Naive B cell (primary cell): ENCODE measurements around the gene UGT2A1. TPM values are rescaled to one million over a fixed set of nuclear protein-coding genes. Genes with fewer than 3 reads are reported as not detected.

Experiments used
- ATAC-seq, 2 donors: fragments of 150-1000 bp; cut with Tn5 transposase; 2 replicates each; pipeline ENCODE4 v1.10.0; 2021; ENCODE audit warnings: low read depth in 2 of 2, mild to moderate bottlenecking in 2 of 2, moderate library complexity in 2 of 2
- DNase-seq: peaks from one replicate; pipeline ENCODE4 v3.0.0; 2022
- H3K27ac Mint-ChIP-seq, 6 donors: one replicate each; pipeline ENCODE4 v1.8.0; 2020 to 2022; ENCODE audit warnings: mild to moderate bottlenecking in 6 of 6, mixed read lengths in 6 of 6, moderate library complexity in 5 of 6, inconsistent platforms in 2 of 6
- H3K27me3 Mint-ChIP-seq, 3 donors: one replicate each; pipeline ENCODE4 v1.8.0; 2021 to 2022; ENCODE audit warnings: mixed read lengths in 3 of 3, mild to moderate bottlenecking in 1 of 3
- H3K36me3 Mint-ChIP-seq, 2 donors: one replicate each; pipeline ENCODE4 v1.8.0; 2020 to 2022; ENCODE audit warnings: mixed read lengths in 2 of 2, inconsistent platforms in 1 of 2, mild to moderate bottlenecking in 1 of 2
- H3K4me1 Mint-ChIP-seq, 3 donors: one replicate each; pipeline ENCODE4 v1.8.0; 2020 to 2022; ENCODE audit warnings: mixed read lengths in 3 of 3, inconsistent platforms in 1 of 3, mild to moderate bottlenecking in 1 of 3, moderate library complexity in 1 of 3
- H3K4me3 Mint-ChIP-seq, 8 donors: one replicate each; pipeline ENCODE4 v1.8.0; 2020 to 2022; ENCODE audit warnings: mild to moderate bottlenecking in 8 of 8, mixed read lengths in 8 of 8, moderate library complexity in 8 of 8, inconsistent platforms in 2 of 8
- H3K9me3 Mint-ChIP-seq, 7 donors: one replicate each; pipeline ENCODE4 v1.8.0; 2020 to 2022; ENCODE audit warnings: mixed read lengths in 7 of 7, mild to moderate bottlenecking in 5 of 7, inconsistent platforms in 2 of 7, moderate library complexity in 1 of 7
- polyA plus RNA-seq, 6 donors: library from polyadenylated mRNA; unstranded; fragments of 300-500 nt; fragmentation: Illumina TruSeq; gene quantifications; one replicate each; pipeline ENCODE4 v1.2.3, GENCODE V29; 2021; ENCODE audit warnings: low read depth in 6 of 6

UGT2A1 gene
- polyA plus RNA-seq, 6 donors from 2014 or later = not detected

GRCh38 chr4:69568787-69569186 is 84.3 kb downstream of the UGT2A1 start:
- Mint-ChIP-seq H3K4me3 (no peak overlapping the region), H3K36me3 (no peaks in the 10 kb centered on the region), H3K27ac (no peak overlapping the region), H3K9me3 (peaks cover 0 to 2% (median 0%) of the 10 kb centered on the region in 7 donors), H3K4me1 (no peaks in the 10 kb centered on the region), H3K27me3 (no peaks in the 10 kb centered on the region)
- no peak for DNase-seq
- ATAC-seq = no peak

GRCh38 chr4:69563424-69563823 is 89.6 kb downstream of the UGT2A1 start:
- Mint-ChIP-seq H3K36me3 (no peaks in the 10 kb centered on the region), H3K9me3 (peaks cover 0 to 6% (median 2%) of the 10 kb centered on the region in 7 donors), H3K27ac (no peak overlapping the region), H3K4me3 (no peak overlapping the region), H3K27me3 (no peaks in the 10 kb centered on the region), H3K4me1 (no peaks in the 10 kb centered on the region)
- ATAC-seq (no peak), DNase-seq (no peak)

GRCh38 chr4:69549651-69550050 is 103.4 kb downstream of the UGT2A1 start:
- Mint-ChIP-seq H3K4me1 (no peaks in the 10 kb centered on the region), H3K27me3 (no peaks in the 10 kb centered on the region), H3K9me3 (peaks cover 0 to 9% (median 4%) of the 10 kb centered on the region in 7 donors), H3K4me3 (no peak overlapping the region), H3K27ac (no peak overlapping the region), H3K36me3 (no peaks in the 10 kb centered on the region)
- ATAC-seq (no peak), DNase-seq (no peak)

- H3K9me3 Mint-ChIP-seq = peaks cover 0 to 4% (median 0%) of the 10 kb centered on the region in 7 donors
- no peaks in the 10 kb centered on the region for H3K27me3 Mint-ChIP-seq
- no peak overlapping the region for H3K4me3 Mint-ChIP-seq
- H3K36me3 Mint-ChIP-seq = no peaks in the 10 kb centered on the region
- no peak overlapping the region for H3K27ac Mint-ChIP-seq
- no peak for ATAC-seq
- H3K4me1 Mint-ChIP-seq = no peaks in the 10 kb centered on the region
- no peak for DNase-seq
These were observed 106.8 kb downstream of the UGT2A1 start for GRCh38 chr4:69546134-69546765.

Other genes starting within 250 kb of the UGT2A1 start
- gene UGT2B4, start 157.3 kb downstream of the UGT2A1 start, polyA plus RNA-seq = not detected
- gene UGT2A2, start 13.6 kb downstream of the UGT2A1 start, polyA plus RNA-seq = not detected
- under 1 TPM in 1 of 6 donors, not detected in 5; 0.62 TPM for gene SULT1B1, start 107.4 kb upstream of the UGT2A1 start, polyA plus RNA-seq
- gene SULT1E1, start 206.9 kb upstream of the UGT2A1 start, polyA plus RNA-seq = not detected